A673 (cell line): Measurements from ENCODE around the gene CASP14.
A peak's percentile ranks its signal among the peaks of the same experiment; 100 is the strongest.

ENCODE experiments used
- CTCF ChIP-seq: fragments of 300-800, 200-600 bp; sonication (generic); conservative IDR thresholded peaks from 2 replicates; pipeline ENCODE4 v1.5.1; 2017; ENCODE audit warnings: low read depth, mild to moderate bottlenecking, antibody characterized with exemption, low read length, moderate library complexity, mixed read lengths
- EZH2 ChIP-seq: fragments of 200-600 bp; sonication (generic); IDR thresholded peaks from 2 replicates; pipeline ENCODE4 v1.6.1; 2017; ENCODE audit warnings: borderline replicate concordance, low read depth, mild to moderate bottlenecking, mixed read lengths, antibody characterized with exemption, low read length; ENCODE audit not compliant: poor library complexity, severe bottlenecking

DNA sequence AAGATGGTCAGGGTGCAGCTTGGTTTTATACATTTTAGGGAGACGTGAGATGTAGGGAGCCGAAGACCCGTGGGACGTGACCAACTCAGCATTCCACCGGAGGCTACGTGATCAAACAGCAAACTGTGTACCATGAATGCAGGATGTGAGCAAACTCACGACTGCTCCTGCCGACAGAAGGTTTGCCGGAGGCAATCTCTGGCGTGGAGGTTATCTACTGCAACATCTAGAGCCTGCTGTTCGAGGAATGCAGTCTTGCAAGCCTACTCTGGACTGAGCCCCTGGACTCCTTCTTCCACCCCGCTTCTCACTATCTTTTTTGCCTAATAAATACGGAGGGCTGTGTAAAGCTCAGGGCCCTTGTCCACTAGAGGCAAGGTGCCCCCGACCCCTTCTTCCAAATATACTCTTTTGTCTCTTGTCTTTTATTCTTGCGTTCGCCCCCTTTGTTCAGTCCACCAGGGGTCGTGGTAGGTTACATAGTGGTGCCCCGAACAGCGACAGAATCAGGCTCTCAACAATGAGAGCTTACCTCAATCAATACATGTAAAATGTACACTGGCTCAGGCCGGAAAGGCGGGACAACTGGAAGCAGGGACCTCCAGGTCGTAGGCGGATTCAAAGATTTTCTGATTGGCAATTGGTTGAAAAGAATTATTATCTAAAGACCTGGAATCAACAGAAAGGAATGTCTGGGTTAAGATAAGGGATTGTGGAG lies 23.8 kb downstream of the CASP14 start:
- no peak for TF ChIP-seq EZH2
- 0 out of 2 replicates have a peak, but pooled peaks have one; percentile 19 for TF ChIP-seq CTCF
